Calu3 (cell line): ENCODE measurements around the gene SOX12. TPM values are rescaled to one million over a fixed set of nuclear protein-coding genes. Genes with fewer than 3 reads are reported as not detected.

Source experiments
- BruUV-seq: library from RNA; stranded (reverse); fragments of 400-500 nt; replicated peaks from 2 replicates; lab custom pipeline; 2021; lab: Mats Ljungman, UMichigan
- CTCF ChIA-PET: fragments of 300-600 bp; sonication (Branson Sonifier 250); formaldehyde crosslinking; loops from one replicate; lab custom pipeline; 2022; ENCODE audit warnings: antibody characterized with exemption; lab: Charles Lee
- DNase-seq: peaks from one replicate; pipeline ENCODE4 v3.0.0; 2022
- H3K27ac Mint-ChIP-seq: one replicate; pipeline ENCODE4 v1.8.0; 2022; ENCODE audit warnings: mixed read lengths; ENCODE audit not compliant: unreplicated experiment
- H3K27me3 Mint-ChIP-seq: one replicate; pipeline ENCODE4 v1.8.0; 2022; ENCODE audit warnings: mixed read lengths; ENCODE audit not compliant: unreplicated experiment
- H3K36me3 Mint-ChIP-seq: one replicate; pipeline ENCODE4 v1.8.0; 2022; ENCODE audit warnings: mild to moderate bottlenecking, moderate library complexity, mixed read lengths; ENCODE audit not compliant: insufficient read depth, unreplicated experiment
- H3K4me1 Mint-ChIP-seq: one replicate; pipeline ENCODE4 v1.8.0; 2022; ENCODE audit warnings: mild to moderate bottlenecking, low read depth, mixed read lengths; ENCODE audit not compliant: unreplicated experiment
- H3K4me3 Mint-ChIP-seq: one replicate; pipeline ENCODE4 v1.8.0; 2022; ENCODE audit warnings: mild to moderate bottlenecking, low read depth, moderate library complexity, mixed read lengths; ENCODE audit not compliant: unreplicated experiment
- H3K9me3 Mint-ChIP-seq: one replicate; pipeline ENCODE4 v1.8.0; 2022; ENCODE audit warnings: low read depth, mixed read lengths; ENCODE audit not compliant: unreplicated experiment
- CTCF ChIP-seq: fragments of 200-600 bp; IDR thresholded peaks from one replicate; pipeline ENCODE4 v1.8.0; 2022; ENCODE audit warnings: antibody characterized with exemption; ENCODE audit not compliant: unreplicated experiment
- intact Hi-C: fragments of 100-400 bp; cut with micrococcal nuclease; formaldehyde crosslinking; loops from one replicate; pipeline ENCODE4 v1.10.0; 2022; ENCODE audit not compliant: unreplicated experiment
- total RNA-seq: library from RNA; stranded (reverse); gene quantifications from 2 replicates; pipeline ENCODE4 v1.2.3, GENCODE V29; 2022

Gene SOX12
- total RNA-seq, 1 experiment from 2014 or later: 13.6 TPM

GRCh38 chr20:363319-364078 is 38.1 kb downstream of the SOX12 start:
- no TSS peak for BruUV-seq
- H3K4me3 Mint-ChIP-seq: no peak overlapping the region
- no peak for TF ChIP-seq CTCF
- no peaks in the 10 kb centered on the region for H3K27me3 Mint-ChIP-seq
- peaks cover 61% of the 10 kb centered on the region for H3K4me1 Mint-ChIP-seq
- CTCF ChIA-PET: interaction anchor here (1.4 to 2.5 kb wide), 6 partner anchors 9 to 68 kb away, joined by 3 to 15 read pairs (median 7); no protein-coding TSS in a partner anchor
- DNase-seq: peak; percentile 40
- peak overlapping the region; percentile 97 for H3K27ac Mint-ChIP-seq
- H3K9me3 Mint-ChIP-seq: peaks cover under 1% of the 10 kb centered on the region
- H3K36me3 Mint-ChIP-seq: peaks cover 34% of the 10 kb centered on the region
- intact Hi-C loops: loop anchor here (5.0 kb wide), 1 partner anchor 44 kb away; the partner anchor contains the start of gene RBCK1

GRCh38 chr20:364905-365794 is 39.8 kb downstream of the SOX12 start:
- intact Hi-C loops: loop anchor here (5.0 kb wide), 1 partner anchor 42 kb away; the partner anchor contains the start of gene RBCK1
- Mint-ChIP-seq H3K27me3 (no peaks in the 10 kb centered on the region), H3K4me3 (peak overlapping the region; percentile 43), H3K27ac (peak overlapping the region; percentile 97), H3K9me3 (peaks cover 4% of the 10 kb centered on the region), H3K36me3 (peaks cover 37% of the 10 kb centered on the region), H3K4me1 (peaks cover 77% of the 10 kb centered on the region)
- no TSS peak for BruUV-seq
- TF ChIP-seq CTCF: no peak
- DNase-seq: no peak
- CTCF ChIA-PET: interaction anchor here (2.4 kb wide), 1 partner anchor 15 kb away, joined by 8 read pairs; the partner anchor contains the start of gene TRIB3

GRCh38 chr20:366041-366718 is 40.8 kb downstream of the SOX12 start:
- CTCF ChIA-PET: interaction anchor here (1.4 to 2.4 kb wide), 2 partner anchors 14 to 65 kb away, joined by 3 to 8 read pairs; partner anchors contain the start of gene TRIB3

More at GRCh38 chr20:366041-366718, 40.8 kb downstream of the SOX12 start:
- peak overlapping the region; percentile 43 for H3K4me3 Mint-ChIP-seq
- peaks cover 47% of the 10 kb centered on the region for H3K36me3 Mint-ChIP-seq
- DNase-seq: peak; percentile 53
- BruUV-seq: TSS peak; percentile 72
- peaks cover 4% of the 10 kb centered on the region for H3K9me3 Mint-ChIP-seq
- no peaks in the 10 kb centered on the region for H3K27me3 Mint-ChIP-seq
- H3K27ac Mint-ChIP-seq: peak overlapping the region; percentile 97
- intact Hi-C loops: loop anchor here (2.0 kb wide), 1 partner anchor 15 kb away; the partner anchor contains the start of gene TRIB3
- no peak for TF ChIP-seq CTCF
- H3K4me1 Mint-ChIP-seq: peaks cover 84% of the 10 kb centered on the region
